IPS-NIHi7 (cell line): Measurements from ENCODE around the gene ABCB9.
"Not testable (repeated sequence)": the region's sequence is repeated elsewhere in the genome, so short reads cannot be mapped to it uniquely, and the experiment has no call there.

Experiments used
- DNase-seq: peaks from one replicate; pipeline ENCODE4 v3.0.0; 2012; ENCODE audit warnings: mixed read lengths; ENCODE audit errors: extremely low spot score

Gene ABCB9

GRCh38 chr12:122965851-122966742 lies at the start of gene ABCB9:
Gene ABCB9 (minus strand): TSS chr12:122966463. CDS start chr12:122960235, 6,228 bp downstream.
- DNase-seq: peak; percentile 100

- not testable (repeated sequence) for DNase-seq
These were observed 48.2 kb upstream of the ABCB9 start for GRCh38 chr12:123014473-123014872.

DNA sequence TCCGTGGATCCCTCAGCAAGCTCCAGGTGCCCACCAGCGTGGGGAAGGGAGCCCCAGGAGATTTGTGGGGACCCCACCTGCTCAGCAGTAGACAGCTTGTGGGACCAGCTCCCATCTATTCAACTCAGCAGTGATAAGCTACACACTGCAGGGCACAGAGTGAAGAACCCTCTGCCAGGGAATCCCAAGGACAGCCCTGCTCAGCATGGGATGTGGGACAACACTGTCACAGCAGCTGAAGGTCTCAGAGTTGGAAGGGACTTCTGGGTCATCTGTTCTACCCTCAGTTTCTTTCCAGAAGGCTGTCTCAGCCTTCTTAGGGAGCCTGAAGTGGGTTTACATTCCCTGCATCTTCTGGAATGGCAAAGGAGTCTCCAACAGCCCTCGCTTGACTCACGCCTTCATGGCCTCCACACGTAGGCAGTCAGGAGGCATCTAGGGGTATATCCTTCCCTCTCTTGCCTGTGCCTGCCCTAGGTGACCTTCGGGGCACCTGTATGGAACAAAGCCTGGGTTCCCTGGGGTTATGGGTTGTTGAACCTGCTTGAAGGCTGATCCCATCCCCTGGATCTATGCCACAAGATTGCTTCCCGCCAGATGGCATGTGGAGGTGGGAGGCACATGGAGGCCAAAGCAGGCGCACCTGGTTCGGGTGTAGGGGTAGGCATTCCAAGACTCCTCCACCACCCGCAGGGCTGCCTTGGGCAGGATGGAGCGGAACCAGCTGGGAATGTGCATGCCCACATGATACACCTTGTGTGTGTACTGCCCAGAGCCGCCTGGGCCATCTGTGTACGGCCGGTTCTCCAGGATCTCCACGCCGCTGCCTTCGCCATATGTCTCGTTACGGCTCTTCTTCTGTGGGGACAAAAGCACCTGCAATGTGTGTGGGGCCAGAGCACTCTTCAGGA lies 47.2 kb upstream of the ABCB9 start:
- DNase-seq: no peak

- DNase-seq: no peak
These were observed 45.4 kb upstream of the ABCB9 start for GRCh38 chr12:123011701-123012100.

GRCh38 chr12:123010681-123011080 lies 44.4 kb upstream of the ABCB9 start:
- no peak for DNase-seq

DNA sequence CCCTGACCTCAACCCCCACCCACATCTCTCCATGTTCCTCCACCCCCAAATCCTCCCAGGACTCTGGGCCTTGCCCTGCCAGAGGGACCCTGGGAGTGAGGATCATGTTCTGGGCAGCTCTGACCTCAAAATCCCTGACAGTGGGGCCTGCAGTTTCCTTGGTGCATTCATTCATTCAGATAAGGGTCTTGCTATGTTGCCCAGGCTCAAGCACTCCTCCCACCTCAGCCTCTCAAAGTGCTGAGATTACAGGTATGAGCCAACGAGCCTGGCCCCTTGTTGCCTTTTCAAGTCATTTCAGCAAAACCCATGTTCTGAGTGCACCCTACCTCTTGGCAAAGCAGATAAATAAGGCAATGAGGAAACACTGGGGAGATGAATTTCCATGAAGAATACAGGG lies 43.8 kb upstream of the ABCB9 start:
- no peak for DNase-seq

- no peak for DNase-seq
These were observed 40.7 kb upstream of the ABCB9 start for GRCh38 chr12:123006977-123007376.

- no peak for DNase-seq
These were observed 38.9 kb upstream of the ABCB9 start for GRCh38 chr12:123005081-123005626.

DNA sequence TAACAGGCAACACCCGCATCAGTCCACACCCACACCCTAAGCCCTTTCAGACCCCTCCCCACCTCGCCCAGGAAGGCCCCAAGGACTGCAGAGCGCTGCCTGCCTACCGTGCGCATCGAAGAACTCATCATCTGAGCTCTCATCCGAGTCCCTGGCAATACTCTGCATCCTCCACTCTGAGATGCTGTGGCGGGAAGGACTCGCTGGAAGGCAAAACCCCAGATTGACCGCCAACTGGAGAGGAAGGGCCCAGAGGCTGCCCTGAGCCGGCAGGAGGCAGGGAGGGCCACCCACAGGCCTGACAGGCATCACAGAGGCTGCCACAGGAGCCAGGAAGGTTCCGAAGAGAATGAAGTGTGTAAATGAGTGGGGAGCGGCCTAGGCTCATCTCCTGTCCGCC lies 38.0 kb upstream of the ABCB9 start:
- DNase-seq: no peak

DNA sequence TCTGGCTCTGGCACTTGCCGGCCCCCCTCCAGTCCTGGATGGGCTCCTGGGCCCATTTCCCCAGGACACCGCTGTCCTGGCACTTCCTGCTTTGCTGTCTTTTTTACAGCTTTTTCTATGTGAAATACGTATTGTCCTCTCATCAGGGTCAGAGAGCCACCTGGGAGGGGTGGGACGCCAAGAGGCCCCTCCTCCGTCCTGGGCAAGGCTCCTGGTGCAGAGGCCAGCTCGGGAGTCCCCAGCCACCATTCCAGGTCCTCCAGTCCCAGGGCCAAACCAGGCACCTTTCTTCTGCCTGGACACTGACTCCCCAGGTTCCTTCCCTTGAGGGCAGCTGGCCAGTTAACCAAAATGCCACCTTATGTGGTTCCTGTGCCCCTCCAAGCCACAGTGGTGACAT lies 37.0 kb upstream of the ABCB9 start:
- DNase-seq: no peak

GRCh38 chr12:123001464-123001863 lies 35.2 kb upstream of the ABCB9 start:
- no peak for DNase-seq

GRCh38 chr12:123000578-123000977 lies 34.3 kb upstream of the ABCB9 start:
- DNase-seq: no peak

DNA sequence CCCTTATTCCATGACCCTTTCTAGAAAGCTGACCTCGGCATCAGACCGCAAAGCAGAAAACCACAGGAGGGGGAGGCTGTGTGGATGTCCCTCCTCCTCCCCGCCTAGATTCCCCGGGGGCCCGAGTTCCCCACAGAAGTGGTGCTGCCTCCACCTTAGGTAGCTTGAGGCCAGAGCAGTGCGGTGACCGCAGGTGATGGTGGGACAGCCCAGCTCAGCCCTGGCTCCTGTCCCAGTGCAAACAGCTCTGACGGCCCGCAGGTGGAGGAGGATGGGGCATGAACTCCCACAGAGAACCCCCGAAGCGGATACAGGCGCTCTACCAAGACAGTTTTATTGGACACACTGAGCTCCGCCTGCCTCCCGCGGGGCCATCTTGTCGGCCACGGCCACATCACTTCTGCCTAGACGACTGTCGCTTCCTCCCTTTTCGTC lies 33.7 kb upstream of the ABCB9 start:
- no peak for DNase-seq

- DNase-seq: no peak
These were observed 33.1 kb upstream of the ABCB9 start for GRCh38 chr12:122999196-122999946.

DNA sequence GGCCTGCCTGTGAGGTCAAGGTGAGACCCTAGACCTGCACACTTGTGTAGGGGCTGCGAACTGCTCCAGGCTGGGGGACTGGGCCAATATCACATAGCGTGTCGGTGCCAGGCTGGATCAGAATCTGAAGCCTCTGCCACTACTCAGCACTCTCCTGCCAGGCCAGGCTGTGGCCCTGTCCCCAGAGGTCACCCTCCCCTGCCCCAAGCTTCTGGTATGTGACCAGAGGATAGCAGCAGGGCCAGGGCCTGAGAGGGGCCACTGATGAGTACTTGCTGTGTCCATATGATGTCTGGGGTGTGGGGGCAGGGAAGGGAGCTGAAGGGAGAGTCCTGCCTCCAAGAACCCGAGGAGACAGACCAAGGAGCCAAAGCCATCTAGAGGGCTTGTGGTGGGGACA lies 32.1 kb upstream of the ABCB9 start:
- DNase-seq: no peak

DNA sequence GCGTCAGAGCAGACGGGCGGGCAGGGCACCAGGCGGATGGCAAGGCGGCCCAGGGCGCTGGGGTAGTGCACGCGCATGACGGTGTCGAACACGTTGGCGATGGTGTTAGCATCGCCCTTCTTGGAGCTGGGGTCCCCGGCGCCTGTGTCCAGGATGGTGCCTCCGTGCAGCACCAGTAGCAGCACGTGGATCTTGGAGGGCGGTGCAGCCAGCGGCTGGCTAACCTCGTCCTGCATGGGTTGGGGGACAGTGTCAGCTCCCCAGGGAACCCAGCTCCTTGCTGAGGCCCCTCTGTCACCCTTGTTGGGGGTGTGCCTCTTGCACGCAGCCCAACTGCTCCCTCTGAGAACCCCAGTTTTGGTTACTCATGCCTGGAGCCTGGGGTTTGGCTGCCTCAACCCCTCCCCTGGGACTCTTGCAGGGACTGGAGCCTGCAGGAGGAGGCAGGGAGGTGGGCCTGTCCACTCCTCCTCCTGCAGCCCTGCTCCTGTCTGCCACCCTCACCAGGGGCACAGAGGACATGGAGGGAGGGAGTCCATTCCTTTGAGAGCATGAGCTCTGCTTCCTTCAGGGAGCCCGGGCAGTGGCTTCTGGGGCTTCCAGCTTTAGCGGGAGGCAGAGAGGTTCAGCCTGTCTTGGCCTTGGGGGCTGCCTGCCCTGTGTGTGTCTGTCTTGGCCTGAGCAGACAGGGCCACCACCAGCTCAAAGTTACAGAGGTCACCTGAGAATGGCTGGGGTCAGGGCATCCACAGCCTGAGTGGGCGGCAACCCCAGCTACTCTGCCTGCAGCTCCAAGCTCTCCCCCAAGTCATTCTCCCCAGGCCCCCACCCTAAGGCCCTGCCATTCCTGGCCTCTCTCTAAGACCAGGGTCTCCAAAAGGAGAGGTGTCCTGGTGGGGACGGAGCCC lies 31.3 kb upstream of the ABCB9 start:
- DNase-seq: no peak

DNA sequence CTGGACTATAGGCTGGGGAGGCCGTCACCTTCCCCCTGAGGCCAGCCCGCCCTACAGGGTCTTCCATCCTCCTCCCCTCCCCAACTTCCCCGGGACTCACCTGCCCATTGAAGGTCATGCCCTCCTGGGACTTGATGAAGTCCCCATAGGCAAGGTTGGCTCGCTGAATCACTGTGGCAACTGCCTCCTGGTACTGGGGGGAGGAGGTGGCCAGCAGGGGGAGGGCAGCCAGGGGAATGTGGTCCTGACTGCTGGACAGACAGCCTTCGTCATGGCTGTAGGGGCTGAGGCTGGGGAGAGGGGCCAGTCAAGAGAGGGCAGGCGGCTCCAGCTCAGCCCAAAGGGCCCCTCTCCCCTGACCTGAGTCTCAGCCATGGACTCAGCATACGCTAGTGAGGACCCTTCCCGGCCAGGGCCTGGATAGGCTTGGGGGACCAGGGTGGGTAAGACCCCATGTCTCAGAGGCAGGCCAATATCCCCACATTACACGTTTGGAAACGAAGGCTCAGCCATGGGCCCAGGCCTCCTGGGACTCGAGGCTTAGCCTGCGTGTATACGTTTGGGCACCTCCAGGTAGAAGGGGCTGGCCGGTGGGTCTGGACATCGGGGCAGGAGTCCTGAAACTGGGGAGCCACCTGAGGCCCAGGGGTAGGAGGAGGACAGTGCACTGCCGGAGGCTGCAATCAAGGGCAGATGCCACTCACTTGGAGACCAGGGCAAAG lies 30.5 kb upstream of the ABCB9 start:
- no peak for DNase-seq

GRCh38 chr12:122996188-122996601 lies 29.9 kb upstream of the ABCB9 start:
- no peak for DNase-seq

DNA sequence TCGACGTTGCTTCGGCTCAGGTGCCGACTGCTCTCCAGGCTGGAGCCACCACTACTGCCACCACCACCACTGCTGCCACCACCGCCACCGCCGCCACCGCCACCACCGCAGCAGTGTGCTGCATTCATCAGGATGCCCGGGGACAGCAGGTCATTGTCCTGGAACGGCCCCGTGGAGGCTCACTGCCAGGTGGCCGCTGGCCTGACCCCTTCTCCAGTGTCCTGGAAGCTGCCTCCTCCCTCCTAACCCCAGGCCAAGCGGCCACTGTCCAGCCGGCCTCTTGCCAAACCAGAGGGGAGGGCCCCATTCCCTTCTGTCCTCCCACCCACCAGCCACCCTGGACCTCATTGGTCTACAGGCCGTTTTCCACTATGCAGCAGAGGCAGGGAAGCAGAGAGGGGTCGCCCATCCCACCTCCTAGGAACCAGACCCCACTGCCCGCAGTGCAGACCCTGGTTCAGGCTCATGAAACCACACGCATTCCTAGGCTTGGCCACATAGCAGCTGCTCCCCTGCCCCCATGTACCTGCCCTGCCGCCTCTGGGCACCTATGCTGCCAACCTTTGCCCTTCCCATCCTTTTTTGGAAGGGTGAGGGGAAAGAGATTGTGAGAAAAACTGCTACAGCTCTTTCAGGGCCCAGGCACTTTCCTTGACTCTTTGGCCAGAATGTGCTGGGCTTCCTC lies 29.4 kb upstream of the ABCB9 start:
- no peak for DNase-seq
